GM18502 (cell line): ENCODE results near the gene MGAT5B.
A peak's percentile ranks its signal among the peaks of the same experiment; 100 is the strongest.

ENCODE experiments used
- ATAC-seq: cut with Tn5 transposase; IDR thresholded peaks from one replicate; pipeline ENCODE4 v1.9.1; 2021; ENCODE audit warnings: mild to moderate bottlenecking; ENCODE audit not compliant: unreplicated experiment, poor library complexity

Gene MGAT5B

GRCh38 chr17:76995387-76996105 lies 127.3 kb downstream of the MGAT5B start:
- no peak for ATAC-seq

- ATAC-seq, result no peak
These were observed 128.8 kb downstream of the MGAT5B start for GRCh38 chr17:76996741-76997694.

DNA sequence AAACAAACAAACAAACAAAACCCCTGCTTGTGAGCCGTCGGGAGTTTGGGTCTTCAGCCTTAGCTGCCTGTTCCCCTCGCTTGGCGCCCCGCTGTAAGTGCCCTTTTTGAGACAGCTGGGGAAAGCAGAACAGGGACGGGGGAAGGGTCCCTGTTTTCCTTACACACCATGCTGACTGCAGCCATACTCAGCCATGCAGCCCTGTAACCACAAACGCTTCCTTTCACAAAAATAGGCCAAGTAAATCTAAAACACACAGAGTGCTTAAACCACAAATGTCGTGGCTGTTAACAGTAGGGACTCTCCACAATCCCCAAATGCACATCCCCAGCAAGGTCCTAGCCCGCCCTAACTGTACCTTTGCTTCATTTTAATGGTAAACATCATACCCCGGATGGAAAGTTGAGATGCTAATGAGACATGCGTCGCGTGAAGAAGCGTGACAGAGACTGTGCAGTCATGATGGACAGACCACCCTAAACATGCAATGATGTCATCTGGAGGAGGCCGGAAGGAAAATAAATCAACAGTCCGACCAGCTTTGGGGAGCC lies 129.9 kb downstream of the MGAT5B start:
- ATAC-seq, result peak; percentile 62

GRCh38 chr17:76998839-76999238 lies 130.6 kb downstream of the MGAT5B start:
- no peak for ATAC-seq
